GM18858 (cell line): ENCODE data around the gene SPATA31D3.
"Not testable (repeated sequence)": the region's sequence is repeated elsewhere in the genome, so short reads cannot be mapped to it uniquely, and the experiment has no call there.

Source experiments
- ATAC-seq: cut with Tn5 transposase; IDR thresholded peaks from one replicate; pipeline ENCODE4 v1.9.1; 2021; ENCODE audit not compliant: unreplicated experiment

Gene SPATA31D3

DNA sequence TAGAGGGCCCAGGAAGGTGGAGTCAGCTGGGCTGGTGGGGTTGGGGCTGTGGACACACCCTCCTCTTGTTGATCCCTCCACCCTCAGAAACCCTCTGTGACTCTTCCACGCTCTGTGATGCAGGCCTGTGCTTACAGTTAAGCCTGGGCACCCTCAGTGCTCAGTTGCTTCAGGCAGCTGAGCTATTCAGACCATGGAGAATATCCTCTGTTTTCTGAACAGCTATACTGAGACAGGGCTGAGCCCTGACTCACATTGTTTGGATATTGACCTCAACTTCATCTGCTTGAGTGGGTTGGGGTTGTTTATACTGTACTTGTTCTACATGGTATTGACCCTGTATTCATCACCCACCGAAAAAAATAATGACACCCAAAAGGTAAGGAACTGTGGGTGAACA lies at the start of gene SPATA31D3:
Gene SPATA31D3, plus strand, starts transcription at position 108 of the 400 bp plus-strand sequence. Its CDS starts 86 bp downstream, at position 194.
- ATAC-seq = not testable (repeated sequence)

DNA sequence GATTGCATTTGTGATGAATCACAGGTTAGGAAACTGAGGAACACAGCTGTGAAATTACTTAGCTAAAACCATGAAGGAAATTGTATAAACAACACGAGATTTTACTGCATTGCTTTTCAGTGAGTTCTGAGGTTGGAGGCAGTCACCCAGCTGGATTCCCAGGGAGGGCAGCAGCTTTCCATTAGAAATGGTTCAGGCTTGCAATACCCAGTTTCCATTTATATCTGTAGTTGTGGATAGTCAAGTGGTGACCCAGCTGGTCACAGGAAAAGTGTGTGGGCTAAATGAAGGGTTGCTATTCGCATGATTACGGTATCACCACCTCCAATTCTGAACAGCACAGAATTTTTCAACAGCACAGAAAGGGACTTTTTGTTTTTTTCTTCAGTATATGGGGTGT lies 49.4 kb upstream of the SPATA31D3 start:
- ATAC-seq = no peak

DNA sequence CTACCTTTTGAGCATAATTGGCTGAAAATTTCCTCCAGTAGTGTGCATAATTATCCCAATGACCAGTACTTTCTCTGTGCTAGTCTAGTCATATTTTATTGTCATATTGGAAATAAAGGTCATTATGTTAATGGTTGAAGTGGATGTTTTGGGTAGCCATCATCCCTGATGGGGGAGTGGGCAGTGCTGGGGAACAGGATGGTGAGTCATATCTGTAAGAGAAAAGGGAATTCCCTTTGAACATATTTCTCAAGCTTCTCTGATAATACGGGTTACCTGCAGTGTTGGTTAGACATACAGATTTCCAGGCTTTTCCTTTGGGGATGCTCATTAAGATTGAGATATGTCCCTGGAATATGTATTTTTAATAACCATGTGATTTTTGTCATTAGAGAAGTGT lies 48.4 kb upstream of the SPATA31D3 start:
- no peak for ATAC-seq

DNA sequence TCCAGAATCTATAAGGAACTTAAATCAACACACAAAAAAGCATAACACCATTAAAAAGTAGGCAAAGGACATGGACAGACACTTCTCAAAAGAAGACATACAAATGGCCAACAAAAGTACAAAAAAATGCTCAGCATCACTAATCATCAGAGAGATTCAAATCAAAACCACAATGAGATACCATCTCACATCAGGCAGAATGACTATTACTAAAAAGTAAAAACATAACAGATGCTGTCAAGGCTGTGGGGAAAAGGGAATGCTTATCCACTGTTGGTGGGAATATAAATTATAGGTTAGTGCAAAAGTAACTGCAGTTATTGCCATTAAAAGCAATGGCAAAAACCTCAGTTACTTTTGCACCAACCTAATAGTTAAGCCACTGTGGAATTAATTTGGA lies 47.2 kb upstream of the SPATA31D3 start:
- no peak for ATAC-seq

DNA sequence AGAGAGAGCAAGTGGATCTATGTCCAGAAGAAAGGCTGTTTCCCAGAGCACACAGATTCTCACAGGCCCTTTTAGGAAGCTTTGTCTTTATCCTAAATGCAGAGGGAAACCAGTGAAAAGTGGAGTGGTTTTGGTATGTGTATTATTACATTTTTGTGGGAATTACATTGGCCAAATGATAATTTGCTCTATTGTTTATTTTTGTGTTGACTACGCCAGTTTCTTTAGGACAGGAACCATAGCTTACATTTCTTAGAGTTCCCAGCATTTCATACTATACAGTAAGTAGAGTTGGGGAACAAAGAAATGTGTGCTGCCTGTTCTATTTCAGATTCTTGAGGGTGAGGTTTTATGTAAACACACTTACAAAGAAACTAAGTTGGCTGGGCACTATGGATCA lies 44.4 kb upstream of the SPATA31D3 start:
- ATAC-seq = no peak

DNA sequence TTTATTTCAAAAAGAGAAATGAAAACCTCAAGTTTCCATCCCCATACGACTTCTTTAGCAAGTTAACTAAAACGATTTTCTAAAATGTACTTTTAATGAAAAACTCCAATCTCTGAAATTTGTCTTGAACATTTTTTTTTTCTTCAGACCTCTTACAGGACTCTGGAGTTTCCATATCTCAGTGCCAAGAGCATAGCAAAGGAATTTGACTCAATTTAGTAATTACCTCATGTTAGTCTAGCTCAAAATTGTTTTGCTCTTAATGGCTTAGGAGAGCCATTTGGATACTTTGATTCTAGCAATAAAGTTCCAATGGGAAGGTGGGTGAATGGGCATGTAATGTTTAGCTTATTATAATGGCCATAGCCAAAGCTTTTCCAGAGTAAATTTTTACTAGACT lies 41.1 kb upstream of the SPATA31D3 start:
- ATAC-seq = no peak

DNA sequence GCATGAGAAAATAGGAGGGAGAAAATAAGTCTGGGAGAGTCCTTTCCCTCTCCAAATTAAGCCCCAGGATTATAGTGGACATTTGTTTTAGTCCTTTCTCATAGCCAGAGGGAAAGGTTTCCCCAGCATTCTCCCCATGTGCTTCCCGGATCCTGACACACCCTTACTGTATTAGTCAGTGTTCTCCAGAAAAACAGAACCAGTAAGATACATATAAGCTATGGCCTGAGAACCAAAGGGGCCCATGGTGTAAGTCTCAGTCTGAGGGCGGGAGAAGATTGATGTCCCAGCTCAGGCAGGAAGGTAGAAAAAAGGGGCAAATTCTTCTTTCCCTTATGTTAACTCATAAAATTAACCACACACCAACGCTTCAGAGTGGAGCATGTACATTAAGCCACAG lies 40.7 kb upstream of the SPATA31D3 start:
- no peak for ATAC-seq

DNA sequence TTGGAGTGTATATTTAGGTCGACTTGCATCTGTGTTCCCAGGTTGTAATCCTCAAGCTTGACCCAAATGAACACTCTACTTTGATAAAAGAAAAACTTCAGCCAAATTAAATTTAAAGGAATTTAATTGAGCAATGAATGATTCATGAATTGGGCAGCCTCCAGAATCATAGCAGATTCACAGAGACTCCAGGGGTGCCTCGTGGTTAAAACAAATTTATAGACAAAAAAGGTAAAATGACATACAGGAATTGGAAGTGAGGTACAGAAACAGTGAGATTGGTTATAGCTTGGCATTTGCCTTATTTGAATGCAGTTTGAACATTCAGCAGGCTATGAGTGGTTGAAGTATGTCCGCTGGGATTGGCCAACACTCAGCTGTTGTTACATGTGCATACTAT lies 36.6 kb upstream of the SPATA31D3 start:
- no peak for ATAC-seq

DNA sequence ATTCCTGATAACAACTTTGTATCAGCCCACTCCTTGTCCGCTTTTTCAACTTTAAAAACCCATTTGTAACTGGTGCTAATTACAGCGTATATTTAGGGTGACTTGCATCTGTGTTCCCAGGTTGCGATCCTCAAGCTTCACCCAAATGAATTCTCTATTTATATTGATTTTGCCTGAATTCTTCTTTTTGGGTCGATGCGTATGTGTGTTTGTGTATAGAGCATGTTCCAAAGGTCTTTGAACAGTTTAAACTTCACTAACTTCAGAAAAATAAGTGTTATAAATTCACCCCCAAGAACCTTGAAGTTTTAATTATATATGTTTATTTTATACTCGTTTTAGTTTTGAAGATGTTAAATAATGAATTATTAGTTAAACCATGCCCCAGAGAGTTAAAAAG lies 31.2 kb upstream of the SPATA31D3 start:
- no peak for ATAC-seq

DNA sequence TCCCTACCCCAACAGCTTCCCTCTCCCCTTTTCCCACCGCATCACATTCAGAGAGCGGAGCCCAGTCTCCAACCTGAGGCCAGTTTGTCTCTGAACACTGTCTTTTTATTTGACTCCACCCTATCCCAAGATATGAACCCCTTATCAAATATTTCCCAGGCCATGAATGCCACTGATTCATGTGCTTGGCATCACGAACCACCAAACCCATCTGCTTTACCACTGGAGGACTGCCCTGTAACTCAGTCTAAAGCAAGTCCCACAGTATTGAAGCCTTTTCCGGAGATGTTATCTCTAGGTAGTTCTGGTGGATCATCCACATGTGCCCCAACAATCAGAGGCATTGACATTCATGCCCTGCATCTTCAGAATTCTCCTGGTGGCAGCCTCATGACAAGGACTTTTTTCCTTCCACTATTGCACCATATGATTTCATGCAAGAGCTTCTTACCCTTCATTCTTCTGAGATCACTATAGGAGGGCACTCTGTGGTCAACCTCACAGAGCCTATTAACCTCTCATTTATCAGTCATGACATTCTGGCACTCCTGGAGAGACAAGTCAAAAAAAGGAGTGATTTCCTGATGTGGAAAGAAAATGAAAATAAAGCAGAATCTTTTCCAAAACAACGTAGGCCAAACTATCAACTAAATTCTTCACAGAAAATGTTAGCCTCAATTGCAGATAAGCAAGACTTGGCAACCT lies 27.3 kb upstream of the SPATA31D3 start:
- no peak for ATAC-seq

DNA sequence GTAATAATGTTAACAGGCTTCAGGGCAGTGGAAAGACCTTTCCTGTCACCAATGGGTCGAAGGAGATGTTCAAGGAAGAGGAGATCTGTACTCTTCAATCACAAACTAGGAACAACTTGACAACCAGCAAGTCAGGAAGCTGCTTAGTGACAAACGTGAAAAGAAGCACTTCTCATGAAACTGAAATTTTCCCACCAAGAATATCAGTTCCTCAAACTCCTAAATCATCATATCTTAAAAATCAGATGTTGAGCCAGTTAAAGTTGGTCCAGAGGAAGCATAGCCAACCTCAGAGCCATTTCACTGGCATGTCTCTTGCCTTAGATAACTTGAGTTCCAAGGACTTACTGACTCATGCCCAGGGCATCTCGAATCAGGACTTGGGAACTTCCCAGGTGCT lies 24.8 kb upstream of the SPATA31D3 start:
- ATAC-seq = not testable (repeated sequence)

DNA sequence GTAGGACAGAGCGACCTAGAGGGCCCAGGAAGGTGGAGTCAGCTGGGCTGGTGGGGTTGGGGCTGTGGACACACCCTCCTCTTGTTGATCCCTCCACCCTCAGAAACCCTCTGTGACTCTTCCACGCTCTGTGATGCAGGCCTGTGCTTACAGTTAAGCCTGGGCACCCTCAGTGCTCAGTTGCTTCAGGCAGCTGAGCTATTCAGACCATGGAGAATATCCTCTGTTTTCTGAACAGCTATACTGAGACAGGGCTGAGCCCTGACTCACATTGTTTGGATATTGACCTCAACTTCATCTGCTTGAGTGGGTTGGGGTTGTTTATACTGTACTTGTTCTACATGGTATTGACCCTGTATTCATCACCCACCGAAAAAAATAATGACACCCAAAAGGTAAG lies 15.0 kb upstream of the SPATA31D3 start, which contains the start of gene SPATA31D4:
Gene SPATA31D4, plus strand, starts transcription at position 124 of the 400 bp plus-strand sequence. Its CDS starts 86 bp downstream, at position 210.
- not testable (repeated sequence) for ATAC-seq

DNA sequence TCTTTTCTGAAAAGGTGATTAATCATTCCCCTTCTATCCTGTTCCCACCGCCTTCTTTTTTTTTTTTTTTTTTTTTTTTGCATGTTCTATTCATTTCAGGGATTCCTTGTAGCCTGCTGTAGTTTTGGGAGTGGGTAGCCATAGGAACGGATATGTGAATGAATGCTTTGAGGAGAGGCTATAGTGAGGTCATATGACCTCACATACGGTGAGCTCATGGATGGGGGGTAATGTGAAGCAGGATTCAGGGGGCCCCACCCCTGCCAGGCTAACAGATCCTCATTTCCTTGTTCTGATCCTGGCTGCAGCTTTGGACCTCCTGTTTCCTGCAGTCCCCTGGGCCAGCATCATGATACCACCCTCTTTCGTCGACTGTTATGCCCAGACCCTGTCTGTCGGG lies 13.2 kb upstream of the SPATA31D3 start:
- not testable (repeated sequence) for ATAC-seq

DNA sequence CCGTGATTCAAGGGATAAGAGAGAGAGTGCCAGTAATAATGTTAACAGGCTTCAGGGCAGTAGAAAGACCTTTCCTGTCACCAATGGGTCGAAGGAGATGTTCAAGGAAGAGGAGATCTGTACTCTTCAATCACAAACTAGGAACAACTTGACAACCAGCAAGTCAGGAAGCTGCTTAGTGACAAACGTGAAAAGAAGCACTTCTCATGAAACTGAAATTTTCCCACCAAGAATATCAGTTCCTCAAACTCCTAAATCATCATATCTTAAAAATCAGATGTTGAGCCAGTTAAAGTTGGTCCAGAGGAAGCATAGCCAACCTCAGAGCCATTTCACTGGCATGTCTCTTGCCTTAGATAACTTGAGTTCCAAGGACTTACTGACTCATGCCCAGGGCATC lies 9.8 kb upstream of the SPATA31D3 start:
- not testable (repeated sequence) for ATAC-seq

DNA sequence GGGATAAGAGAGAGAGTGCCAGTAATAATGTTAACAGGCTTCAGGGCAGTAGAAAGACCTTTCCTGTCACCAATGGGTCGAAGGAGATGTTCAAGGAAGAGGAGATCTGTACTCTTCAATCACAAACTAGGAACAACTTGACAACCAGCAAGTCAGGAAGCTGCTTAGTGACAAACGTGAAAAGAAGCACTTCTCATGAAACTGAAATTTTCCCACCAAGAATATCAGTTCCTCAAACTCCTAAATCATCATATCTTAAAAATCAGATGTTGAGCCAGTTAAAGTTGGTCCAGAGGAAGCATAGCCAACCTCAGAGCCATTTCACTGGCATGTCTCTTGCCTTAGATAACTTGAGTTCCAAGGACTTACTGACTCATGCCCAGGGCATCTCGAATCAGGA lies 5.3 kb downstream of the SPATA31D3 start:
- not testable (repeated sequence) for ATAC-seq

DNA sequence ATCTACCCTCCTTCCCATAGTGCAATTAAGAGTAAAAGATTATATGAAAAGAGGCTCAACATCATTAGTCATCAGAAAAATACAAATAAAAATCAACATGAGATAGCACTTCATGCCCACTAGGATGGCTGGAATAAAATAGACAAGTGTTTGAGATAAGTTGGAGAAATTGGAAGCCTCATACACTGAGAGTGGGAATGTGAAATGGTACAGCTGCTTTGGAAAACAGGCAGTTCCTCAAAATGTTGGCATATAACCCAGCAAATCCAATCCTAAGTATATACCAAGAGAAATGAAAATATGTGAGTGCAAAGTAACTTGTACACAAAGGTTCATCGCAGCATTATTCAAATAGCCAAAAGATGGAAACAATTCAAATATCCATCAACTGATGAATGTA lies 9.8 kb downstream of the SPATA31D3 start:
- no peak for ATAC-seq

DNA sequence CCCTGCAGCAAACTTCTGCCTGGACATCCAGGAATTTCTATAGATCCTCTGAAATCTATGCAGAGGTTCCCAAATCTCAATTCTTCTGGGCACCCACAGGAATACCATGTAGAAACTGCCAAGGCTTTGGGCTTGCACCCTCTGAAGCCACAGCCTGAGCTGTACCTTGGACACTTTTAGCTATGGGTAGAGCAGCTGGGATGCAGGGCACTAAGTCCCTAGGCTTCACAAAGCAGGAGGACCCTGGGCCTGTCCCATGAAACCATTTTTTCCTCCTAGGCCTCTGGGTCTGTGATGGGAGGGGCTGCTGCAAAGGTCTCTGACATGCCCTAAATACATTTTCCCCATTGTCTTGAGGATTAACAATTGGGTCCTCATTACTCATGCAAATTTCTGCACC lies 12.3 kb downstream of the SPATA31D3 start:
- ATAC-seq = no peak

DNA sequence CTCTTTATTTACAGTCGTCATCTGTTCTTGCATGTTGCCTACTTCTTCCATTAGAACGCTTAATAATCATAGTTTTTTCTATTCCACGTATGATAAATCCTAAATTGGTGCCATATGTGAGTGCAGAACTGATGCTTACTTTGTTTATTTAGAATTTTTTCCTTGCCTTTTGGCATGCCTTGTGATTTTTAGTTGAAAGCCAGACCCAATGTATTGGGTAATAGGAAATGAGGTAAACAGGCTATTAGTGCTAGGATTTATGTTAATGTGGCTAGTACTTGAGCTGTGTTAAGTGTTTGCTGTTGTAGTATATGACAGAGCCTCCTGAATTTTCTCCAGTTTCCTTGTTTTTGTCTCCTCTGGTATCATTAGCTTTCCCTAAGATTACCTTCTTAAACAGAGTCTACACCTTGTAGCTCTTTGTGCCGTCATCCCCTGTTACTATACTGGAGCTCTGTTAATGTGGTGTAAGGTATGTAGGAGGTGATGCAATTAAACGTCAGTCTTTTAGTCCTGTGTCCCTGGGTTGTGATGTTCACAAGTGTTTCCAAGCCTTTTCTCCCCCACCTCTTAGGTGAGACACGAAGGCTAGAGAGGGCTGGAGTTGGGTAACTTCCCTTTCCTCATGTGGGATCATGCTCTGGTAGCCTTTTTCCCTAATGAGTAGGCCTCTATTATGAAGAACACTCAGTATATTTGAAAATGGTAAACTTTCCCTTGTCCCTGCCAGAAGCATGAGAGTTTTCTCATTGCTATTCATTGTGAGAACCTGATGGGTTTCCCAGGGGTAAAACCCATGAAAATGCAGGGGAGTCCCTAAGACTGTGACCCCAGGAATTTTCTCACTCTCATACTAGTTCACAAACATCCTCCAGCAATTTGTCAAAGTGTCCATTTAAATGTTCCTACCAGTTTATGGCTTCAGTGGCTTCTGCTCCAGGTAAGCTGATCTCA lies 21.2 kb downstream of the SPATA31D3 start:
- ATAC-seq = no peak

DNA sequence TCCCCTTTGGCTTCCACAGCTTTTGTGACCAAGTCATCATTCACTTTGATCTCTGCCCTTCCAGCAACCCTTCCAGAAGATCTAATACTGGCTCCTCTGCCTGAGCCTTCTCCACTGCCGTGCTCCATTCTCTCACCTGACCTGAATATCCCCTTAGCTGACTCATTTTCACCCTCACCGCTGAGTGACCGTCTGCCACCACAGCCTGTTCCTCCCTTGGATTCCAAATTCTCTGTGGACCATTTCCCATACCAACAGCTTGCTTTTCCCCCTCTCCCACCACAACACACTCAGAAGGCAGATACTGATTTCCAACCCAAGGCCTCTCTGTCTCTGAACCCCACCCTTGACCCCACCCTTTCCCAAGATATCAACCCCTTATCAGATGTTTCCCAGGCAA lies 24.7 kb downstream of the SPATA31D3 start:
- no peak for ATAC-seq

DNA sequence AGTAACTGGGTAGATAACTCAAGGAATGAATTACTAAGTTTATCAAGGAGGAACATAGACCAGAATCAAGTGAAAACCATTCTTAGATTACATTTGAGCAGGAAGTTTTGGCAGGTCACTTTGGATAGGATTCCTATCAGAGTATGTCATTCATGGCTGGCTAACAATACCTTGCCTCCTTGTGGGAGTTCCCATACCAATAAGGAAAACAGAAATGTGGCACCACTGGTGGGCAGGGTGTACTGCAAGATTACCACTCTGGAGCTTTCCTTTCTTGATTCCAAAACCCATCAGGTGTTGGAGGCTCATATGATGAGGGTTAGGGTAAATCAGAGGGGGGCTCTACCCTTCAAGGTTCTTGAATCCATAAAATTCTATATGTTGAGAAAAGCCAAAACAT lies 26.7 kb downstream of the SPATA31D3 start:
- ATAC-seq = no peak

DNA sequence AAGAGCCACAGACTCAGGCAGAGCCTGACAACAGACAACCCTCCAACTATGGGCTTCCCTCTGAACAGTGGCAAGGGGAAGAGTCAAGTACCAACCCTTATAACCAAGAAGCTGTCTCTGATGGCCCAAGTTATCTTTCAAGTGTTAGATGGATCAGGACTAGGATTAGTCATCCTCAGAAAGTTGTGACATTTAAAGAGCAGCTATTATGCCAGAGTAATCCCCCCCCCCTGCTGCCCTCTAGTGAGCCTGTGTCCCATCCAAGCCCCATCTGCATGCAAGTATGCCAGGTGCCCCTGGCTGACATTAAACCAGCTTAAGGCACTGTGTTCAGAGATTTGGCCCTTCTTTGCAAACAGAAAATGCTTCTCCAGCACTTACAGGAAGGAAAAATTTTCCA lies 28.4 kb downstream of the SPATA31D3 start:
- no peak for ATAC-seq

DNA sequence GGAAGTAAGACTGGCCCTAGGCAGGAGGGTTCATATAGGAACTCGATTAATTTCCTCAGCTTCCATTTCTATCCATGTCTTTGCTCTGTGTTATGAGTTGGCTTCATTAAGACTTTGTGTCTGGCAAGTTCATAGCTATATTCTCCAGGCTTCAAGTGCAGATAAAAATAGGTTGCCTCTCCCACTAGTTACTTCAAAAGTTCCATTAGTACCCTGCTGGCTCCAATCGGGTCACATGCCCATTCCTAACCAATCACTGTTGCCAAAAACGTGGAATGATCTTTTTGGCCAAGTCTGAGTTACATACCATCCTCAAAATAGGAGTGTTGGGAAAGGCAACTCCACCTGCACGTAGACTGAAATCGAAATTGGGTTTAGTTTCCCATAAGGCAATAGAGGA lies 31.5 kb downstream of the SPATA31D3 start:
- ATAC-seq = no peak
